Measurements from ENCODE around the gene TICRR.

DNA sequence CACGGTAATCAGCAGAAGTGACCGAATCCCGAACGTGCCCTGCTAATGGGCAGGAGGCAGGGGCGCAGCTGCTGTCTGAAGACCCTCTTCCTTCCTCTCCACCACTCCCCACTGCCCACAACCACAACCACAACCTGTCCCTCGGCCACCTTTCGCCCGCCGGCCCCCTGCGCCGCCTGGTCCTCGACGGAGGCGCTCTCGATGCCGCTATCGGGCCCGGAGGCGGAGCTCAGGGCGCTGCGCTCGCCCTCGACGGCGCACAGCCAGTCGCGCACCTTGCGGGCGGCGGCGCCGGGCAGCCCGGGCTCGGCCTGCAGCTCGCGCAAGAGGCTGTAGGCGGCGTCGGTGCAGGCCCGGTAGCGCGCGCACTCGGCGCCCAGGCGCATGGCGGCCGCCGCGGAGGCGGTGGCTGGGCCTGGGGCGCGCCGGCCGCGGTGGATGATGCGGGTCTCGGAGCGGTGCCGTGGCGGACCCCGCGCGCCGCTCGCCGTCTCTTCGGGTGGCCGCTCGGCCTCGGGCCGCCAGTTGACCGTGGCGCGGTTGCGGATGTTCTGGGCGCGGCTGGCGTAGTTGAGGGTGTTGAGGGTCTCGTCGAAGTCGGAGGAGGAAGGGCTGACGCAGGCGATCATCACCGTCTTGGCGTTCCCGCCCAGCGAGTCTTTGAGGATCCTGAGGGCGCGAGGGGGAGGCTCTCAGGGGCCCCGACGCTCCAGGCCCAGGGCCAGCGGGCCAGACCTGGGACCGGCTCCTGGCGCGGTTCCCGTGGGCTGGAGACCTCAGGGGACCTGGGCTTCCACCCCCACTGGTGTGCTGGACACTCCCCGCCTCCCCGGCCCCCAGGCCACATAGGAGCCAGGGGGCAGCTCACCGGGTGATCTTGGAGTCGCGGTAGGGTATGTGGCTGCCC, 73.1 kb downstream of the TICRR start:
- TF ChIP-seq GATA3 (IDR thresholded peaks at IDR 0.05; ENCODE audit: low read depth, low read length), result no peak
- no peak for TF ChIP-seq GATA2 (IDR thresholded peaks at IDR 0.05; ENCODE audit: low read depth, low read length)

Data from SH-SY5Y (cell line).